HG03460 (cell line): ENCODE measurements around the gene BRF1.

Experiments
- ATAC-seq: cut with Tn5 transposase; IDR thresholded peaks from one replicate; pipeline ENCODE4 v1.9.1; 2021; ENCODE audit not compliant: unreplicated experiment

BRF1 gene

DNA sequence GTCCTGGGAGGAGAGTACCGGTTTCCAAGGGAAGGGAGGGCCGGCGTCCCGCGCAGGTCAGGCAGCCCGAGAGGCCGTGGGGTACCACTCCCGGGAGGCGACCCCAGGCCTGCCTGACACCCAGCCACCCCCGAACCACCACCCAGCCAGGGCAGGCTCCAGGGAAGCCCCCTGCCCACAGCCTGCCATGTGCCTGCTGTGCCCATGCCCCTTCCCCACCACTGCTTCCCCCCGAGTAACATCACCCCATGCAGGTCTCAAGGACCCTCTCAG lies 122.0 kb downstream of the BRF1 start:
- no peak for ATAC-seq

DNA sequence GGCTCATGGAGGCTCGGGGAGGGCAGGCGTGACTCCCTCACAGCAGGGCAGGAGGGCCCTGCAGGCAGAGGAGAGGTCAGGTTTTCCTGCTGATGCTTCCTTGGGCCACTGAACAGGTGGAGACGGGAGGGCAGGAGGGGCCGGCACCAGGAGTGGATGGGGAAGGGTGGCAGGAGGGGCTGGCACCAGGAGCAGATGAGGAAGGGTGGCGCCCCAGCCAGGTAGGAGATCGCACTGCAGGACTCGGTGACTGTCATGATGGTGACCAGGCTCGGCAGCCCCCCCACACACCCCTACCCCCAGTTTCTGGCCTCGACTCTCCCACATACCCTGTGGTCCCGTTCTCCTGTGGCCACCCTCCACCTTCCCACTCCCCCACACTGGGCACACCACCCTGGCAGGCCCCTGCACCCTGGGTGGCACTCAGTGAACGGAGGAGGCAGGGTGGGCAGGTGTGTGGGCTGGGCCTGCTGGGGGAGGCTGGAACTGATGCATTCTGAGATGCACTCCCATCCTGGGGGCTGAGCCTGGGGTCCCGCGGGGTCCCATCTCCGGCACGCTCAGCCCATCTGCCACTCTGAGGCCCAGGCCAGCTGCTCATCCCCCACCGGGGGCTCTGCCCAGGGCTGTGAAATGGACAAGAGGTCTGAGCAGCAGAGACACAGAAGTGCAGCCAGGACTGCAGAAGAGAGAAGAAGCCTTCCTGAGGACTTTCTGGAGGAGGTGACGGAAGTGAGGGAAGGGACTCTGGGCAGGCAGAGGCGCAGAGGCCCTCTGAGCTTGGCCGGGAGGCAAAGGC lies 122.5 kb downstream of the BRF1 start:
- ATAC-seq, result no peak

DNA sequence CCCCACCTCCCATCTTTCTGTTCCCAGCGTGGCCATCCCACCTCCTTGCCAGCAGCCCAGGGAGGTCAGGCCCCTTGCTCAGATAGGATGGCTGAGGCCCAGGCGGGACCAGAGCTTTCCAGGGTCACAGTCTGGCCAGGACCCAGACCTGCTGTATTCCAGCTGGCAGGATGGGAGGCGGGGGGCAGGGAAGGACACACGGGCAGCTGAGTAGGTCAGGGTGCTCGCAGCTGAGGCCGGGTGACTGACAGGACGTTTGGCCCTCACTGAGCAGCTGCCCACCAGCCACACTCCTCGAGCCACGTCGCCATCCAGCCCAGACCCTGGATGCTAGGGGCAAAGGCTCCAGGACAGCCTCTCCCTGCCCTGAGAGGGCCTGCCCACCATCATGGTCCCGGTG lies 123.7 kb downstream of the BRF1 start:
- ATAC-seq, result no peak

DNA sequence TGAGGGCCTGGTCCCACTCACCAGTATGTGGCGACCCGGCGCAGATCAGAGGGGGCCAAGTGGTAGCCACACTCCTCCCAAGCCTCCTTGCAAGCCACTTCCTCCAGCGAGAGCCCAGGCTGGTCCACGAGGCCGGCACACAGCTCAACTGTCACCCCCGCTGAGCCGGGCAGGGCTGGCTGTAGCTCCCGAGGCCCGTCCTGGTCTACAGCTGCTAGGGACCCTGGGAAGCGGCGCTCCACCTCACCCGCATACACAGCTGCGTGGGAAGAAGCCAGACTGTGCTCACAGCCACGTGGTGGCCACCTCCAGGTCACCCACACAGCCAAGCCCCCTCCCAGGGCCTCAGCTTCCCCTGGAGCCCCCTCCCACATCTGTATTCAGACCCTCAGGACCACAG lies 124.3 kb downstream of the BRF1 start:
- no peak for ATAC-seq

DNA sequence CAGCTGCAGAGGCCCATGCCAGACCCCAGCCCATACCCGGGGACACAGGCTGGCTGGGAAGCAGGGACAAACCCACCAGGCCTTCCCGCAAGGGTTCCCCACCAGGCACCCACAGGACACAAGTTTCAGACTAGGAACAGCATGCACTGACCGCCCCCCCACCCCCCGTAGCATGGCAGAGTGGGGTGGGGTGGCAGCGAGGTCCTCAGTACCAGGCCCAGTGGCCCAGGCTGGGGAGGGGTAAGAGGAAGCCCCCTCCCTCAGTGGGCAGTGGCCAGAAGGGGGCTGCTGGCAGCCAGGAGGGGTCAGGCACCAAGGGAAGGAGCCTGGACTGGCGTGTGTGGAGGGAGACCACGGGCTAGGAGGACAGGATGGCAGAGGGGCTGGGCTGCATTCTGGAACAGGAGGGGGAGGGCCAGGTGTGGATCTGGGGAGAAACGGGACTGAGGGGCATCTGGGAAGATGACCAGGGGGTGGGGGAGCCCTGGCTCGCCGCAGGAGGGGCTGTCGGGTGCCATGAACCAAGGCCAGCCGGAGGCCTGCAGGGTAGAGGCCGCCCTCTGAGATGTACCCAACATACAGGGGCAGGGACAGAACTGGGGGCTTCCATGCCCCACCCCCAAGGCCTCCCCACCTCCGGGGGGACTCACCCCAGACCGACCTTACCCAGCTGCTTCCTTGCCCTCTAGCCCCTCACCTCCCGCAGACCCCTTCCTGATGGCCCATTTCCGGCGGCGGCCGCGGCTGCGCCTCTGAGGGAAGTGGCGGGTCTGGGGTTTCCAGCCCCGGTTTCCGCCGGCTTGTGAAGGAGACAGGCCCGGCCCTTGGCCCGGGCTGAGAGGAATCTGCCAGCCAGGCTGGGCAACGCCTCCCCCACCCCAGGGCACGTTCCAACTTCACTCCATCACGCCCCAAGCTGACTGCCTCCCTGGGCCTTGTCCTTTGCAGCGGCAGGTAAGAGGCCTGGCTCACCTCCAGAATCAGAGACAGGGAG lies 126.6 kb downstream of the BRF1 start:
- no peak for ATAC-seq

DNA sequence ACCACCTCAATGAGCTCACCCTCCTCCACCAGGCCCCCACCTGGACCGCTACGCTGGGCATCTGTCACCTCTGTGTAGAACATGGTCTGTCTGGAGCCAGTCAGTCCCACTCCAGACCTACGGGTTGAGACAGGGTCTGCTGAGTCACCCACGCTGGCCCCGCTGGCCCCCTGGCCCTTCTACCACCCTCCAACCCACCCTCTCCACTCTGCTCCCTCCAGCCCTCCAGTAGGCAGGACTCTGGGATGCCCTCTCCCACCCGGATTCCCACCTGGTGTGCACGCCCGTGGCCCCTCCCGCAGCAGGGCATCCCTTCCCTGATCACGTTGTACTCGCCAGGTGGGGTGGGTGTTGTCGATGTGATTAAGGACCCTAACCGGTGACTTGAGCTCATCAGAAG lies 127.7 kb downstream of the BRF1 start:
- no peak for ATAC-seq

GRCh38 chr14:105172476-105172875 lies 128.3 kb downstream of the BRF1 start:
- ATAC-seq, result no peak

DNA sequence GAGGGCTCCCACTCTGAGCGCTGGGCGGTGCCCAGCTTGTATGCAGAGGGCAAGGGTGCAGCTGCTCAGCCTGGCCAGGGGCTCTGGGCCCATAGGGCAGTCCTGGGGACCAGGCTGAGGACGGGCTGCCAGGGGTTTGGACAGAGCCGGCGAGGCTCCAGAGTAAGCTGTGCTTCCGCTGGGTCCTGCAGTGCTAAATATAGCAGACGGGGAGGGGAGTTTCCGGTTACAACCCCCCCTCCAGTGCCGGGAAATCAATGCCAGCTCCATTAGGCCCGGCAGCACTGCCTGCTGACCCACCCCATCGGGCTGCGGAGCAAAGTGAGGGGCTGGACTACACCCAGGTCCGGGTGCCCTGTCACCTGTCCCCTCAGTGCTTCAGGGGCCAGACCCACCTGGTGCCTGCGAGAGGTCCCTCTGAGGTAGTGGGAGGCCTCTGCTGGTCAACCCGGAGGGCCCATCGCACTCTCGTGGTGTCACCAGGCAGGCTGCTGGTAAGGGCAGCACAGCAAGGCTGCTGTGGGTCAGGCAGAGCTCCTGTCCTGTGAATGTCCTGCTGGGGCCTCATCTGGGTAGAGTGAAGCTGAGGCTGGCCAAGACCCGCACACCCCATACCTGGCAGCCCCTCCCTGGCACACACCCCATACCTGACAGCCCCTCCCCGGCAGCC lies 129.7 kb downstream of the BRF1 start:
- no peak for ATAC-seq

DNA sequence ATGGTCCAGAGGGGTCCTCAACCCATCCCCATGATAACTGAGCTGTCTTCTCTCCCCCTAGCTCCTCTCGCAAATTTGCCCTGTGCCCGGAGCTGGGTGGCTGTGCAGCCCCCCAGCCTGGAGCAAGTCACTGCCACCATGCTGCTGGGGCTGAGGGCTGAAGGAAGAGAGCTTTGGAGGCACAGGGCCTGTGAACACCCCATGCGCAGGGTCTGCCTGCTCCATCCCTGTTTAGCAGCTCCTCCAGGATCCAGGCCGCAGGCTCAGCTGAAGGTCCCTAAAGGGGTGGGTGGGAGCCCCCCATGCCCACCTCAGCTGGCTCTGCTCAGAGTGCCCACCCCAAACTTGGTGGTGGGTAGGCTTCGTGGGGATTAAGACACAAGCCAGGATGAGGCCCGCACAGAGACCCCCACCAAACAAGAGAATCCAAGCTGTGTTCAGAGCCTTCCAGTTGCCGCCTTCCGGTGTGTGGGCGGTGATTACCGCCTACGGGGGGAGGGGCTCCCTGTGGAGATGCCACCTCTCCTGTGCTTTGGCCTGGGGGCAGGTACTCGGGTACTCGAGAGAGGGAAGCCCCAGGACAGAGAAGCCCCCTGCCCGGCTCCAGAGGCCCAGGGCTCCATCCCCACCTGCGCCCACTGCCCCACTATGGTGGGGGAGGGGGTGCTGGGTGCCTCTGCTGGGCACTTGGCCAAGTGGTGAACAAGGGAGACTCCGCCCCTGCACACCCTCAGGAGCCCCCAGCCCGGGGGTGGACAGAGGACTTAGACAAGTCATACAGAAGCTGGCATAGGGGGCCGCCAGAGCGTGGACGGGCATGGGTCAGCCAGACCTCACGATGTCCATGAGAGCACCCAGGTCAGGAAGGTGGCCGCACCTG lies 130.8 kb downstream of the BRF1 start:
- no peak for ATAC-seq

DNA sequence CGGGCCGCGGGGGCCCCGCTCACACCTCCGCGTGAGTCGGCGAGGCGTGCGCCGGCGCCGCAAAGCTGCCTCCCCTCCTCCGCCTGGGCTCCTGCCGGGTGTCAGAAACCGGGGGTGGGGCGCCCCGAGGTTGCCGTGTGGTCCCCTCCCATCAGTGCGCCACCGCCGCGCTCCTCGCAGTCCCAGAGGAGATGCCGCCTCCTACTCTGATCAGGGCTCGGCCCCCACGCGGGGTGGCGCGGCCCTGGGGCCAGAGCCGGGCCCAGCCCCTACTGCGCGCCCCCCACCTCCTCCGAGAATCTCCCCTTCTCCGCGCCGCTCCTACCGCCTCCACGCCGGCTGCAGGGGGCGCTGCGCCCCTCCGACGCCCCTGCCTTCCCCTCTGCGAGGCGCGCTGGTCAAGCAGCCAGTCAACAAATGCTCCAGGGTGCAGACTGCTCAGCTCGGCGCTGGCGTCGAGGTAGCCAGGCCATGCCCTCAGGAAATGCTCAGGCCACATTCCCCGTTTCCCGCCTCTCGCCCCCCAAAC lies 131.8 kb downstream of the BRF1 start:
- no peak for ATAC-seq

DNA sequence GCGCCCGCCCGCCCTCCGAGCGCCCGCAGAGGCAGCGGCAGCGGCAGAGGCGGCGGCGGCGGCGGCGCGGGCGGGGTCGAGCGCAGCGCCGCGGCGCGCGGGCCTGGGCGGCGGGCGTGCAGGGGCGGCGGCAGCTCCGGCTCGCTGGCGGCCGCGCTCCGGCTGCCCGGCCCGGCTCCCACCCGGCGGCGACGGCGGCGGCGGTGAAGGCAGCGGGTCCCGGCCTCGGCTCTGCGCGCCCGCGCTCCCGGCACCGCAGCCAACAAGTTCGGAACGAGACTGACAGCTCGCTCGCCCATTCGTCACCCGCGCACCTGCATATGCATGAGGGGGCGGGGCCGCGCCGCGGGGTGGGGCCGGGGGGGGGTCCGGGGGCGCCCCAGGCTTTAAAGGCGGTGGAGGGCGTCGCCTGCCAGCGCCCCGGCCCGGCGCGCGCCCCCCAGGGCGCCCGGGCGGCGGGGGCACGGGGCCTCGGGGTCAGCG lies 132.3 kb downstream of the BRF1 start, which contains the start of gene JAG2:
Gene JAG2, minus strand, starts transcription at position 281 of the 483 bp plus-strand sequence. CDS start 356 bp downstream, outside the sequence.
- no peak for ATAC-seq

DNA sequence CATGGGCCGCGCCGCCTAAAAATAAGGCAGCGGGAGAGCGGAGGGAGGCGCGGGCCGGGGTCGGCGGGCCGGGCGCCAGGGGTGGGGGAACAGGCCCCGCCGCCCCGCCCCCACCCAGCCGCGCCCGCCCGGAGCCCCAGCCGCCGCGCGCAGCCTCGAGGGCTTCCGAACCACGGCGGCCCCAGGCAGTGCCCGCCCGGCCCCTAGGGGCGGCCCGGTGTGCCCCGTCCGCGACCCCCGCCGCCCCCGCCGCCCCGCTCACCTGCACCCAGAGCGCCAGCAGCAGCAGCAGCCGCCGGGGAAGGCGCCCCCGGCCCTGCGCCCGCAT lies 132.7 kb downstream of the BRF1 start:
- no peak for ATAC-seq

- no peak for ATAC-seq
Measured at GRCh38 chr14:105167303-105168092, 133.3 kb downstream of the BRF1 start.

GRCh38 chr14:105166571-105167302 lies 134.1 kb downstream of the BRF1 start:
- no peak for ATAC-seq

DNA sequence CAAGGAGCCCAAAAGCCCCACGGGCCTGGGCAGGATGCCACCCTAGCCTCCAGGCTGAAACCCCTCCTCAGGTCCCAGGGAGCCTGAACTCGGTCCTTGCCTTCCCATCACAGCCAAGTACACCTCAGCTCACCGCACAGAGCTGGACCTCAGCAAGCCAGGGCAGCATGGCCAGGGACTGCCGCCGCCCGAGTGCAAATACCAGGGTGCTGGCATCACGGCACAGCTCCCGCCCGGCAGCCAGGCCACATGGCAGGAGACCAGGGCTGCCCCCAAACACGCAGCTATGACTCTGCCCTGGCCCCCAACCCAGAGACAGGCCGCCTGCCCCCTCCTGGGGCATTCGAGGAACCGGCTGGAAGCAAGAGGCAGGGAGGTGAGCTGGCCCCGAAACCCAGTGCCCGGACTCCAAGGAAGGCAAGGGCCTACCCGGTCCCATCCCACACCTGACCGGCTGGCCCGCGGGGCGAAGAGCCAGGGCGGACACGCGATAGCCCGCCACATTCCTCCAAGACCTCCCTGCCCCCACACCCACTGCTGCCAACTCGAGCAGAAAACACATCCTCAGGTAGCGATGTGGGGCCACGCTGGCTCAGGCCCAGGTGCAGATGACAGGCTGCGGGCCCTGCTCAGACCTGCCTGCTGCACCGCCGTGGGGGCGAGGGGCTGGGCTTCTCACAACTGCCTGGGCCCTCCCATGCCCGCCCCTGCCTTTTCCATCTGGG lies 134.9 kb downstream of the BRF1 start:
- ATAC-seq, result no peak

DNA sequence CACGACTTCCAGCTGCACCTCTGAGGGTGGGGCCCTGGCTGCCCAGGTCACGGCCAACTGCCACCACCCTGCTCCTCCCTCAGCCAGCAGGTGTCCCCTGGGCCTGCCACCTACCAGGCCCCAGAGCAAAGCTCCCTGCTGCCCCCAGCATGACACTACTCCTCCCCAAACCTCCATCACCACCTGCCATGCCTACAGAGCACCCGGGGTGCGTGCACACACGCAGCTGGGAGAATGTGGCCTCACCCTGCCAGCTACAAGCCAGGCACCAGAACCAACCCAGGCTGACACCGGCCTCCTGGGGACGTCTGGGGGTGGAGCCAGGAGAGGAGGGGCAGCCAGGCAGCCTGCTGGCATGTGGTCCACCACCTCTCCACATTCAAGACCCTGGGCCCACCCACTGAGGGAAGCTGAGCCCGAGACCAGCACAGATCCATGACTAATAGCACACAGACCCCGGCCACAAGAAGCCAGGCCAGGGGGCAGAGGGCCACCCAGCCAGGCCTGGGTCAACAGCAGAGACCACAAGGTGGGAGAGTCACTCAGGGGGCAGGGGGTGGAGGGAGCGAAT lies 135.6 kb downstream of the BRF1 start:
- ATAC-seq, result no peak

- no peak for ATAC-seq
Measured at GRCh38 chr14:105163040-105163742, 137.6 kb downstream of the BRF1 start.
